OCI-LY7 (cell line): Measurements from ENCODE around the gene MYO1C.

Source experiments
- CTCF ChIP-seq: fragments of 200-600 bp; sonication (generic); conservative IDR thresholded peaks from 2 replicates; pipeline ENCODE4 v1.5.1; 2014; ENCODE audit warnings: mild to moderate bottlenecking, antibody characterized with exemption, low read length, moderate library complexity, mixed read lengths
- EZH2phosphoT487 ChIP-seq: fragments of 200-600 bp; sonication (generic); IDR thresholded peaks from 2 replicates; pipeline ENCODE4 v1.6.1; 2018; ENCODE audit warnings: low read depth, borderline replicate concordance, mild to moderate bottlenecking, mixed run types, antibody characterized with exemption, low read length, moderate library complexity, mixed read lengths

DNA sequence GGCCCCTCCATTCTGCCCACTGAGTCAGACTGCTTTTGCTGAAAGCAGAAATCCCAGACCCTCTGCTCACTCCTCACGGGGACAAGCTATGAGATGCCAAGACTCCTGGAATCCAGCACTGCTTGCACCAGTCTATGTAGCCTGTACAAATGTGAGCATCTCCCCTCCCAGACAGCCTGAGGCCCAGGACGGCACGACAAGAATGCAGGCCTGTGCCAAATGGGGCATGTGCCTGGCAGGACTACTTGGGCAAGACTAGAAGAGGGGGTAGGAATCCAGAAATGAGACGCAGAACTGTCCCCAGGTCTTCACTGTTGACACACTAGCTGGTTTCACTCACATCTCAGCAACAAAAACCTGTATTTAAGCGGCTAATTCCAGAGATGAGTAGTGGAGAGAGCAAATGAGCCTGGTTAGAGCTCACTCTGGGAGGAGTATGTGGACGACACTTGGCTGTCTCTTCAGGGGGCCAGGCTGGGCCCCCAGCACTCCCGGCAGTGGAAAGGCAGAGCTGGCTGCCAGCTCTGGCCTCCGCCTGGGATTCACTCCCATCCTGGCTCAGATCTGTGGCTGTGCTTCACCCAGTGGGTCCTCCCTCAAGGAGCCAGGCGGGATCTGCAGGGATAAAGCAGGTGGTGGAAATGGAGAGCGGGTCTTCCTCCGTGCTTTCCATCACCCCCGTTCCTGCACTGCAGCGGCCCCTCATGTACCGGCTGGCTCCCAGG, 2.9 kb upstream of the MYO1C start:
- no peak for TF ChIP-seq CTCF
- no peak for TF ChIP-seq EZH2phosphoT487
